CD4-positive, alpha-beta T cell treated with Interleukin-2 at 100 ng/mL for 4 hours (primary cell): Measurements from ENCODE around the gene CSK.
A peak's percentile ranks its signal among the peaks of the same experiment; 100 is the strongest.

ENCODE experiments used
- DNase-seq: peaks from one replicate; pipeline ENCODE4 v3.0.0-alpha.2; 2020; ENCODE audit warnings: low spot score

CSK gene

DNA sequence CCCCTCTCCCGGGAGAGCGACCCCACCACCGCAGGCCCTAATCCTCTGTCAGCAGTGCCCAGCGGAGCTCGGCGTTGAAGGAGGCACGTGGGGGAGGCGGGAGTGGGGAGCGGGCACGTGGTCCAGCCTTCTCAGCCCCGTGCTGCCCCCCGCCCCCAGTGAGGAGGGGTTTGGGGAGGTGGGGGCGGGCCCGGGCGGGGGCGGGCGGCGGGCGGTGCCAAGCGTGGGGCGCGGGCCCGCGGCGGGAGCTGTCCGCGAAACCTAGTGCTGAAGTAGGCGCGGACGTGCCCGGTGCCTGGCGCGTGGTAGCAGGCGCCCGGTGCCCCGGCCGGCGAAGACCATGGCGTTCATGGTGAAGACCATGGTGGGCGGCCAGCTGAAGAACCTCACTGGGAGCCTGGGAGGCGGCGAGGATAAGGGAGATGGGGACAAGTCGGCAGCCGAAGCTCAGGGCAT, 44.5 kb downstream of the CSK start, which contains the start of gene CPLX3:
Gene CPLX3, plus strand, starts transcription at position 264 of the 456 bp plus-strand sequence. Its CDS starts 77 bp downstream, at position 341.
- peak; percentile 23 for DNase-seq

DNA sequence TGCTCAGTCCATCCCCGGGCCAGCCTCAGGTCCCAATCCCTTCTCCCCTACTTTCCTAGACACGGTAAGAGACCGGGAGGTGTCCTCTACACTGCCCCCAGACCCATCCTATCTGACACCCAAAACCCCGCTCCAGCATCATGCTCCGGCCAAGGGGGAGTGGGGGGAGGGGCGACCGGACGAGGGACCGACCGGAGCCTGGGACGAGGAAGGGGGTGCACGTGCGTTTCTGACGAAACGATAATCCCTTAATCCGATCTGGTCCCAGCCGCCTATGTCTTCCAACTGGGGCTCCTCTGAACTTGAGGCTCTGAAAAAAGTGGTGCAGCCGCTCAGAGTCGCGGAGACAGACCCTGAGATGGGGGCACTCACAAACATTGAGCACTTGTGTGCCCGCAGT, 45.0 kb downstream of the CSK start:
- DNase-seq: no peak

DNA sequence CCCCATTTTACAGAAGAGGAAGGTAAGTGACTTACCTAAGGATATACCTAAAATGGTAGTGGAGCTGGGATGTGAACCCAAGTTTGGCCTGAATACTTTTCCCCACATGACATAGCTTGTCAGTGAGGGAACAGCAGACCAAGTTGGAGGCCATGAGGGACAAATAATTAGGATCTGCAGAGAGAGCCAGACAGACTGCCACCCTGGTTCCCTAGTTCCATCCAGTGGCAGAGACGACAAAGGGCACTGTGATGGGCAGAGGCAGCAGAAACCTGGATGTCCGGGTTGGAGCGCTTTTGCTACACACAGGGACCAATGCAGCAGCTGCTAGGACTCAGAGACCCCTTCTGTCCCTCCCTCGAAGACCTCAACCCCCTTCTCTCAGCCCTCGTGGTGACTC, 45.7 kb downstream of the CSK start:
- DNase-seq: no peak

DNA sequence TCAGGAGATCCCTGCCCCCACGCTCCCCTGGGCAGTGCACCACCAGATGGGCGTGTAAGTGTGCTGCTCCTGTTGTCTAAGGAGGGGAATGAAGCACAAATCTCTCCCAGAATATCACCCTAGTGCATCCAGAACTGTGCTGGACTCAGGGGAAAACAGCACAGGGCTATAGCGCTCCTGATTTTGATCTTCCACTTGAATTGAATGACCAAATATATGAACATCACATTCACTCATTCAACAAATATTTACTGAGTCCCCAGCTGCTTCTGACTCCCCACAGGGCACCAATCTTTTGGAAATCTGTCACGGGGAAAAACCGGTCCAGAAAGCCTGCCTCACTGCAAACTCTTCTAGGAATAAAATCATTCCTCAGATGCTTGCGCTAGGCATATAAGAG, 47.0 kb downstream of the CSK start:
- DNase-seq: no peak

DNA sequence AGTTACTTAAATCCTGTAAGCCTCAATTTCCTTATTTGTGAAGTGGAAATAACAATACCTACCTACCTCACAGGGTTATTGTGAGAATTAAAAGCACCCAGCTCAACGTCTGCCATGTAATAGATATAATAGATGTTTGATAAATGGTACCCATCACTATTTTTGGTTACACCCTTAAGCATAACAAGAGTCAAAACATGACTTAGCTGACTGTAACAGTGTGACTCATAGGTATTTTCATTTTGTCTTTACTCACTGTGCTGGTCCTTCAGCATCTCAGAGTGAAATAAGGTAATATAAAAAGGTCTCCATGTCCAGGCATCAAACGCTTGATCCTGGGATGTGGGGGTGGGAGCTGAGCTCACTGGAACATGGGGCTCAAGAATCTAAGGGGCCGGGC, 47.6 kb downstream of the CSK start:
- DNase-seq: no peak

DNA sequence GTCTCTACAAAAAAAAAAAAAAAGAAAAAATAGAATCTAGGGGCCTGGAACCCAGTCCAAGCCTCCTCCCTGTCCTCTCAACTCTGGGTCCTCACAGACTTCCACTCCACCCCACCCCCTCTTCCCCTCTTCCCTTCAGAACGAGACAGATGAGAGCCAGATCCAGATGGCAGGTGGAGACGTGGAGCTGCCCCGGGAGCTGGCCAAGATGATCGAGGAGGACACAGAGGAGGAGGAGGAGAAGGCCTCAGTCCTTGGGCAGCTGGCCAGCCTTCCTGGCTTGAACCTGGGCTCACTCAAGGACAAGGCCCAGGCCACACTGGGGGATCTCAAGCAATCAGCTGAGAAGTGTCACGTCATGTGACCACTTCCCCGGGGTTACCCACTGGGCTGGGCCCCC, 48.1 kb downstream of the CSK start:
- no peak for DNase-seq

DNA sequence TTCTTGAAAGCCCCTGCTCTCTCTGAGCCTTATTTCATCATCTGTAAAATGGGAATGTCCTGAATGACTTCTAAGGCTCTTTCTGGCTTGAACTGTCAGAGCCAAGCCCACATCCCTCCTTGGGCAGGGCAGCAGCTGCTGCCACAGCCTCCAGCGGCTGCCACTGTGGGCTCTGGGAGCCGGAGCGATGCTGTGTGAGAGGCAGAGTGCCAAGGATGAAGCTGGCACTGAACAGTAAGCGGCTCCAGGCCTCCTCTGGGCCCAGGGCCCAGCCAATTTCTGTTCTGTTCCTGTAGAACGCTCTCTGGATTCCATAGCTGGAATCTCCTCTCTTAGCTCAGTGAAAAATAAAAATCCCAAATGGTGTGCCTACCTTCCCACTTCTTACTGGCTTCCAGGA, 49.0 kb downstream of the CSK start:
- no peak for DNase-seq

DNA sequence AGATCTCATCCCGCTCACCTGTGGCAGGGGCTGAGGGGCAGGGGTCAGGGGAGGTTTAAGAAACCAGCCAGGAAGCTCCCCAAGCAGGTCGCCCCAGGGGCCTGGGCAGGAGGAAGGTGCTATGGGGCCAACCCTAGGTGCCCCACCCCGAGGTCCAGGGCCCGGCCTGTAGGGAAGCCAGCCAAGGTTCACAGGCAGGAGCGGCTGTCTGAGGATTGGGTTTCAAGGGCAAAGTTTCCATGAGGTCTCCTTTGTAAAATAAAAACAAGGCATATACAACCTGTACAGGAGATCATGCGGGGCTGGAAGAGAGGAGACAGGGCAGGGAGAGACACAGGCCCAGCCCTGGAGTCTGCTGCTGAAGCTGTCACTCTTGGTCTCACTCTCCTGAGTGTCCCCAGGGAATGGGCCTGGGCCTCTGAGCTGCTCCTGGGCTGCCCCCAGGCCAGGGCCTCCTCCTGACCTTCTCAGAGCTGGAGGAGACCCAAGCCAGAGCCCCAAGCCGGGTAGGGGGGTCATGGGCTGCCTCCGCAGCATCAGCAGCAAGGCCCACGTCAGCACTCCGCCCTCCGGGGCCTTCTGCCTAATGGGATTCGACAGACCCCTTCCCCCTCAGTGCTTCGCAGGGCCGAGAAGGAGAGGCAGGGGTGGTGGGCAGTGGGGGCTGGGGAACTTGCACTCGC, 50.1 kb downstream of the CSK start:
- no peak for DNase-seq

DNA sequence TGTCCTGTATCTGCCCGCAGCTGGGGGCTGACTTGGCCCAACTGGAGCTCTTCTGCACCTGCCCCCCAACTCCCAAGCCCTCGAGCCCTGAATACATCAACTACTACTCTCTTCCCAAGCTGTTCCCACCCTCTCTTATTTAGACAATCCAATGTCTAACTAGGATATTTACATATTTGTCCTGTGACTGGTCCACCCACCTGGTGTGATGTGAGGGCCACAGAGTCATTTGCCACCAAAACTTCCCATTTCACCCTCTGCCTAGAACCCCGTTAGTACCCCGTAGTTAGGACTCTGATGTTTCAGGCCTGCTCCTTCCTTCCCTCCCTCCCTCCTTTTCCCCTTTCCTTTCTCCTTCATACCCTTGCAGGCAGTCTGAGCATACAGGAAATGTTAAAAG, 50.9 kb downstream of the CSK start:
- no peak for DNase-seq

DNA sequence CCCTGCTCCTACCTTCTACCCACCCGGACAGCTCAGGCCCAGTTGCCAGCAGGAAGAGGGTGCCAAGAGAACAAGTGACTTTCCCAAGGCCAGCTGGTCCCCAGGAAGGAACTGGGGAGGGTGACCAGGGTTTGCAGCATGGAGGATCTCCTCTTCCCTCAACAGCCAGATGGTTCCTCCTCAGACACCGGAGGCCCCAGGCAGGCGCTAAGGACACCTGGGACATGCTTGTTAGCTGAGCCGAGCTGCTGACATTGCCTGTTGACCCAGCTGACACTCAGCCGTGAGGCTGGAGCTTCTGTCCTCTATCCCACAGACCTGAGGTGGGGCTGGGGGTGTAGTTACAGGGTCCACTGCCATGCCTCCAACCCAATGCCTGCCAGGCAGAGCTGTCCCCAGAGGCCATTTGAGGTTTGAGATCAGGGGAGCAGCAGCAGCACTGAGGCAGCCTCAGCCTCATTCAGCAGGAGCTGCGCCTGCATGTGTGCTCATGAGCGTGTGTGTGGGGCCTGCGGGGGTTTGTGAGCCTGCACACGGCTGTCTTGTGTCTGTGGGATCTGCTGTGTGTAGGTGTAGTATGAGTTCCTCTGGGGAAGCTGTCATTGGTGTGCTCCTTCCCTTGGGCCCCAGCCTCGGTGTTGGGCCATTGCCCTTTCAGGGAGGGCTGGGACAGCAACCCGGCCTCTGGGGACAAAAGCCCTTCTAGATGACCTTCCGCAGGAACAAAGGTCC, 51.7 kb downstream of the CSK start:
- no peak for DNase-seq

DNA sequence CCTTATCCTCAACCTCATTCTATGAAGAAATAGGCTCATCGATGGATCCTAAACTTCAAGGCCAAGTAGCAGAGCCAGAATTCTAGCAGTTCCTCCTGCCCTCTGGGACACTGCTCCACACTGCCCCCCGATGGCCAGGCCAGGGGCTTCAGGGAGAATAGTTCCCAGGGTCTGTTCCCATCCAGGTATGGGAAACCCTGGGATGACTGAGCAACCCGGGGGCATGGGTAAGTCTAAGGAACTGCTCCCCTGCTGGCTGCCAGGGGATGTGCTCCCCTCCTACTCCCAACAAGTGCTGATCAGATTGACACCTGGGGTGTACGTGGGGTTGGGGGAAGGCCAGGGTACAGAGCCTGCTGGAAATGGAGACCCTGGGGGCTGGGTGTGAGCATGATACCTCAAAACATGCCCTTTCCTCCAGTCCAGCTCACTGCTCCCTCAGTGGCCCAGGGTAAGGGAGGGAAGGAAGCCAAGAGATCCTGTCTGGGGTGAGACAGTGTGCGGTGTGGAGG, 53.5 kb downstream of the CSK start:
- peak; percentile 41 for DNase-seq

DNA sequence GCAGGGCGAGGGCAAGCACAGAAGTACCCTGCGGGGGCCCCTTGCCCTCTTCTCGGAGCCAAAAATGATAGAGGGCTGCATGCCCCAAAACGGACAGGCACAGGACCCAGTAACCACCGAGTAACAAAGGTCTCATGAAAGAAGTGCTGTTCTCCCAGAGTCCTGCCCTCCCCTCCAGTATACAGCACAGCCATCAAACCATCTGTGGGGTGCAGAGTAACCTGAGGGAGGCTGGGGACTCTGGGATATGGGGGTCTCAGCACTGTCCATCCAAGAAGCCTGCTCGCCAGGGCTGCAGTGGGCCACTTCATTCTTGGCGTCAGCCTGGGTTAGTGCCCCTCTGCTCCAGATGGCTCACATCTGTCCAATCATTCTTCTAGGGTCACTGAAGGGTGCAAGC, 55.0 kb downstream of the CSK start:
- no peak for DNase-seq

DNA sequence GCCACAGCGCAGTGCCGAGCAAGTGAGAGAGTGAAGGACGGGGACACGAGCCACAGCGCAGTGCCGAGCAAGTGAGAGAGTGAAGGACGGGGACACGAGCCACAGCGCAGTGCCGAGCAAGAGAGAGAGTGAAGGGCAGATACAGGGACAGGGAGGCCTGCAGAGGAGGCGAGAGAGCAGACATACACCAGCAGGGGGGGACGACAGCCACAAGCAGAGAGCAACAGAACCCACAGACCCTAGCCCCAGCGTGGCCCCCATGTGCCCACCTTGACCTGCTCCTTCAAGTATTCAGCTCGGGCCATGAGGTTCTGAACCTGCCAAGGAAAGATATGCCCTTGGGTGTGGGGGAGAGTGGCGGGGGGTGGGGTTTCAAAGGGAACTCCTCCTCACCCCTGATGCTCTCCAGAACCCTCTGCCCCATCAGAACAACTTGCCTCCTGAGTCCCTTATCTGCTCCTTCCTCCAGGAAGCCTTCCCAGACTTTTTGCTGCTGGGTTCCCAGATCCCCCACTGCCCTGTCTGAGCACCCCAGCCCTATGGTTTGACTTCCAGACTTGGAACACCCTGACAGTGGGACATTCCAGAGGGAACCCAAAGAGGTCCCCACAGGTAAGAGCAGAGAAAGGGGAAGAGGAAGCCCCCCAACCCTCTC, 55.7 kb downstream of the CSK start:
- no peak for DNase-seq

DNA sequence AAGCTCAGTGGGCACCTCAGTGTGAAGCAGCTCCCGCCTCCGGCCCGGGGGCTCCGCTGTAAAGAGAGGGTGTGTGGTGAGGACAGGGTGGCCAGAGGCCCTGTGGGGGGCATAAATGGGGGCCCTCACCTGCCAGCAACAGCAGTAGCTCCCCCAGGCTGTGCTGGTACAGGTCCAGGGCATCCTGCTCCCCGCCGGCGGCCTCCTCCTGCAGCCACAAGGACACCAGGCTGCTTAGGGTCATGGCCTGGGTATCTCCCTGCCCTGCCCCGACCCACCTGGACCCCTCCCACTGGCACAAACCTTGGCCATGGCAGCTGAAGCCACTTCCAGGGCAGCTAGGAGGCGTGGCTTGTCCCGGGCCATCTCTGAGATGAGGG, 56.2 kb downstream of the CSK start:
- DNase-seq: no peak

DNA sequence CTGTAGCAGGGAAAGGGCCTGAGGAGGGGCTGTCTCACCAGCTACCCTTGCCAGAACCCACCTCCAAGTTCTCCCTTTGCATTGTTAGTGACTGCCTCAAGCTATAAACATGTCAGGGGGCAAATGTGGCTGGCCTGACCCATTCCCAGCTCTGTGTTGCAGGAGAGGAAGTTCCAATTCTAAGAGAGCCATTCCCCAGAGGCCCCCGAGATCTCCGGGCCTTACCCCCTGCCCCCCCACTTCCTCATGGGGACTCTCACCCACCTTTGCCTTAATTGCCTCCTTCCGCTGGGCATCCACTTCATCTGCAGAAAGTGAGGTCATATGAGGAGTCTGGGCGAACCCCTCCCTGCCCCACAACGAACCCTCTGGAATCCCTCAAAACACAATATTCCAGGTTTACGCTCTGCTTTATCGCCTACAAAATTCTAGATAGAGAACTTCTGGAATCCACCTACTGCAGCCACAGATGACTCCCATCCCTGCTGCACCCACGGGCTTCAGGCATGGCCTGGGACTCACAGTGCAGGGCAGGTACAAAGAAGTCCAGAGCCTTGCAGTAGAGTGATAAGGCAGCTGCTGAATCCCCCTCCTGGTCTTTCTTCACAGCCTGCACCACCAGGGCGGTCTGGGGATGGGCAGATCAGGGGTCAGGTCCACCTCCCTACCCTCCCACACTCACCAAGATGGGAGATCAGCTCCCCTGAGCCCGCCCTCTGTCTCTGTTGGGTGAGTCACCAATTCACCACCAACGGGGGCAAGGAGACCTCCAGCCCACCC, 57.1 kb downstream of the CSK start:
- DNase-seq: no peak

DNA sequence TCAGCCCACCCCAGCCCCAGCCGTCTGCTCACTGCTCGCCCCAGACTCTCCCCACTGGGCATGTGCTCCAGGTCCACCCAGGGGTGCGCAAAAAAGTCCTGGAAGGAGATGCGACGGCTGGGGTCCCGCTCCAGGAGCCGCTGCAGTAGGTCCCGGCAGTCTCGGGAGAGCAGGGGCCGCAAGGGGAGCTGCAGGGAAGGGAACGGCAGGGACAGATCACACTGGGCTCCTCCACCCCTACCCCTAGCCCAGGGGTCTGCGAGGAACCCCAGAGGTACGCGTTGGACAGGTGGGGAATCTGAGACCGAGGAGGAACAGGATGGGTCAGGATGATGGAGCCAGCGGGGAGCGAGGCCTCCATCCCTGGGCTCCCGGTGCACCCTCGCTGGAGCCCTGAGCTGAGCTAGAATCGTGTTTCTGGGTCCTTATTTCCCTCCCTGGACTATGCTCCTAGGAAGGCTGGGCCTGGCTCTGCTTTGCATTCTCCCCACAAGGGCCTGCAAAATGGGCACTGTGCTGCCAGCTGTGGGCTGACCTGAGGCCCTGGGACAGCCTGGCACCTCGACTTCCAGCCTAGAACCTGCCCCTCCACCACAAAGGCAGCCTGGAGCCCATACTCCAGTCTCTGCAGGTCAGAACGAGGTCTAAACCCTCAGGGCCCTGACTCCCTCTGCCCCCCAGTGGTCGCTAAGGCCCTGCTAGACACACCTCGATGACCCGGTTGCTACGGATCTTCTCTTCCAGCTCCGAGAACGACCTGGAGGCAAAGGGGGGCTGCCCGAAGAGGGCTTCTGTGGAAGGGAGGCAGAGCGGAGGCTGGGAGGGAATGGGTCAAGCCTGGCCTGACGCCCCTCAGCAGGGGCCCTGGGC, 57.9 kb downstream of the CSK start:
- no peak for DNase-seq

DNA sequence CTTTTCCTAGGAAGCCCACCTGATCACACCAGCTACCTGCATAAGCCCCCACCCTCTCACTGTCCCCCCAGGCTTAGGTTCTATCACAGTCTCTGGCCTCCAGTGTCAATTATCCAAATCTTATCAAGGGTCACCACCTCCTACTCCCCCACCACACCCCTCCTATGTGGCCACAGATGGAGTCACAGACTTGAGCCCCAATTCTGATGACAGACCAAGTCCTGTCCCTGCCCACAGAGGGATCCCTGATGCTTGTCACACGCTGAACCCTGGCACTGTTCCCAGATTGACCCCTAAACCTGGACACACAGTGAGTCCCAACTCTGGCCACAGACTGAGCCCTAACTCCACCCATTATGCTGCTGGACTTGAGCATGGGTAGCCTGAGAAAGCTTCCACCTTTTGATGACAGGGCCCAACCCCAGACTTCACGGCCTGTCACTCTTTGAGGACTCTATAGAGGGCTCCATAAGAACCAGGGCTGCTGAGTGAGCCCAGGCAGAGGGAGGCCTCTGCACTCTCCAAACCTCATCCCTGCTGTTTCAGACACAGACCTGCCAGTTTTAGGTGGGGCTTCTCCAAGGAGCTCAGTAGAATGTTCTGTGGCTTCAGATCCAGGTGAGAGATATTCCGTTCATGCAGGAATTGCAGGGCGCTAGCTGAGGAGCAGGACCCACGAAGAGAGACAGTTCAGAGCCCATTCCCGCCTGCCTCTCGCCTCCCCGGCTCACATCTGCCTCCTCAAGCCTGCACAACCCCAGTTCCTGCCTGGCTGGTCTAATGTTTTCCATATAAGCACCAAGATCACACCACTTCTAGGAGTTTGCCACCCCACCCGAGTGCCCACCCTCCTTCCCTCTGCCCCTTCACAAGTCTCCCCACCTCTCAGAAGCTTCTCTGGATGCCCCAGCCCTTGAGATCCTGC, 59.2 kb downstream of the CSK start:
- DNase-seq: no peak

DNA sequence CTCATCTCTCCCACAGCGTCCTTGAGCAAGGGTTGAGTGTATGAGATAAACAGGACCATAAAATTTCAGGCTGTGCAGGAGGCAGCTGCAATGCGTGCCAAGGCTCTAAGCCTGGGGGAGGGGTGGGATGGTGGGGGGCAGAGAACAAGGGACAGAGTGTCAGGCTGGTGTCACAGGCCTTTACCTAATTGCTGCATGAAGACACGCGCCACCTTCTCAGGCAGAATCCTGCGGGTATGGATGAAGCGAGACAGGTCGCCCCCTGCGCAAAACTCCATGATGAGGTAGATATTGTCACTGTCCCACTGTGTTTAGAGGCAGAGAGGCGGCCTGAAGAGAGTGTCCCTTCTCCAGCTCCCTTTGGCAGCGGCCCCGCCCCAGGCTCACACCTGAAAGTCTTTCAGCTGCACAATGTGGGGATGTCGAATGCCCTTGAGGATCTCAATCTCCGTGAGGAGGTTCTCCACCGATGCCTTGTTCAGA, 60.1 kb downstream of the CSK start:
- no peak for DNase-seq

DNA sequence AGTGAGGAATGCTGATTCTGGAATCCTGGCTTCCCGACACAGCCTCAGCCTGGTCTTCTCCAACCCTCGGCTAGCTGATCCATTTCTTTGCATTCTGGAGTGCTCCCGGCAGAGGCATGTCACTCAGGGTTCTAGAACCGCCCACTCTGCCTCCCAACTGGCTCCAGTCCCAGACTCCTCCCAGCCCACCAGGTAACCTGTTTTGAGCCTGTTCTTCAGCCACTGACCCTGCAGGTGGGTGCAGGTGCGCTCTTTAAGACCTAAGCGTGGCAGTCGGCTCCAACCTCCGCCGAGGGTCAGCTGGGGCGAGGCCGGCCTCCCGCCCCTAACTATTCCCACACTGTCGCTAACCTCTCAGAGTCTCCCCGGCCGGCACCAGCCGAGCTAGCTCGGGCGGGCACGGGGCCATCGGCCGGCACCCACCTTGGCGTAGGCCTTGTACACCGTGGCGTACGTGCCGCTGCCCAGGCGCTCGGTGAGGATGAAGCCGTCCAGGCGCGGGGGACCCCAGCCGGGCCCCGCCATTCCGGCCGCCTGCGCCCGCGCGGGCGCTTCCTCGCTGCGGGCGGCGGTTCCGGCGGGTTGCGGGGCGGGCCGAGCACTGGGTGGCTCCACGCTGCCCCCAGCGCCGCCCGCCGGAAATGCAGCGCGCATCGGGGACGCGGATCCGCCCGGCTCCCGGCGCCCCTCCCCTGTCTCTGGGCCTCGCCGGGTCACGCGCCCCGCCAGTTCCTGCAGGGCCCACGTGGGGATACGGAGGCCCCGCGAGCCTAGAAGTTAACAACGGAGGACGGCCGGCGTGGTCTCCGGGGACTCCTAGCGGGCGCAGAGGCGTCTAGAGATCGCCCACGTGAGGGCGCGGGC, 60.9 kb downstream of the CSK start, which contains the start of gene ULK3:
Gene ULK3, minus strand, starts transcription at position 576 of the 864 bp plus-strand sequence. Its CDS starts 51 bp downstream, at position 525.
- peak; percentile 90 for DNase-seq
